NT2/D1 (cell line): ENCODE results near the gene EIF4A3.

ENCODE experiments used
- SUZ12 ChIP-seq: IDR thresholded peaks from 2 replicates; pipeline ENCODE4 v1.6.1; 2011; ENCODE audit not compliant: insufficient read length, insufficient read depth; ENCODE audit errors: extremely low read depth
- YY1 ChIP-seq: IDR thresholded peaks from 2 replicates; pipeline ENCODE4 v1.6.1; 2011; ENCODE audit not compliant: insufficient read length, insufficient read depth

DNA sequence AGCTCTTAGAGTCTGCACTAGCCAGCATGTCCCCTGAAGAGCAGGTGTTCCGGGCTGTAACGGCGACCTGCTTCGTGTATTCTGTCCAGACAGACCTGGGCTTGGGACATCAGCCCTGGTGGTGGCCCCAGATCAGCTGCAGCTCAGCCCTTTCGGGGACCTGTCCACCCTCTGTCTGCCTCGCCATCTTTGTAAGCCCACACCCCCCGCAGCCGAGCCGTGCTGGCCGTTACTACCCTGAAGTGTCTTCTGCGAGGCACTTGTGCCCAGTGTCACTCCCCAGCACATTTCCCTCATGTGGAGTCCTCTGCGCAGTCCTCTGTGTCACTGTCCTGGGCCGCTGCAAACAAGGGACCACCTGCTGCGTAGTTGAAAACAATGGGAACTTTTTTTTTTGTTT is 33.3 kb upstream of the EIF4A3 start:
- TF ChIP-seq YY1 (no peak), SUZ12 (no peak)
